Mesothelial cell of epicardium (in vitro differentiated cells): Measurements from ENCODE around the gene GDF11. TPM values are rescaled to one million over a fixed set of nuclear protein-coding genes. Genes with fewer than 3 reads are reported as not detected.
"Not testable (repeated sequence)": the region's sequence is repeated elsewhere in the genome, so short reads cannot be mapped to it uniquely, and the experiment has no call there.

Source experiments
- DNase-seq, 2 experiments: peaks; one replicate each; pipeline ENCODE4 v3.0.0; 2021; ENCODE audit warnings: low spot score in 2 of 2; ENCODE audit not compliant: unreplicated experiment in 2 of 2
- H3K27ac Mint-ChIP-seq: 2 replicates; pipeline ENCODE4 v1.8.0; 2021; ENCODE audit warnings: mixed read lengths
- H3K27me3 Mint-ChIP-seq: 2 replicates; pipeline ENCODE4 v1.8.0; 2021; ENCODE audit warnings: low read depth, mixed read lengths
- H3K36me3 Mint-ChIP-seq: 2 replicates; pipeline ENCODE4 v1.8.0; 2021; ENCODE audit warnings: mixed read lengths
- H3K4me1 Mint-ChIP-seq: 2 replicates; pipeline ENCODE4 v1.8.0; 2021; ENCODE audit warnings: mixed read lengths
- H3K4me3 Mint-ChIP-seq: 2 replicates; pipeline ENCODE4 v1.8.0; 2021; ENCODE audit warnings: mild to moderate bottlenecking, moderate library complexity, mixed read lengths
- H3K9me3 Mint-ChIP-seq: 2 replicates; pipeline ENCODE4 v1.8.0; 2021; ENCODE audit warnings: mixed read lengths
- total RNA-seq: library from RNA; stranded (reverse); gene quantifications from 3 replicates; pipeline ENCODE4 v1.2.1, GENCODE V29; 2021
- TF ChIP-seq, protein P1 (sequence below): fragments of 200-600 bp; sonication (generic); IDR thresholded peaks from one replicate; pipeline ENCODE4 v1.5.0; 2021; ENCODE audit warnings: antibody characterized with exemption; ENCODE audit not compliant: unreplicated experiment

The GDF11 gene
- total RNA-seq, 1 donor from 2014 or later = 18.1 TPM

- TF ChIP-seq, protein P1, sequence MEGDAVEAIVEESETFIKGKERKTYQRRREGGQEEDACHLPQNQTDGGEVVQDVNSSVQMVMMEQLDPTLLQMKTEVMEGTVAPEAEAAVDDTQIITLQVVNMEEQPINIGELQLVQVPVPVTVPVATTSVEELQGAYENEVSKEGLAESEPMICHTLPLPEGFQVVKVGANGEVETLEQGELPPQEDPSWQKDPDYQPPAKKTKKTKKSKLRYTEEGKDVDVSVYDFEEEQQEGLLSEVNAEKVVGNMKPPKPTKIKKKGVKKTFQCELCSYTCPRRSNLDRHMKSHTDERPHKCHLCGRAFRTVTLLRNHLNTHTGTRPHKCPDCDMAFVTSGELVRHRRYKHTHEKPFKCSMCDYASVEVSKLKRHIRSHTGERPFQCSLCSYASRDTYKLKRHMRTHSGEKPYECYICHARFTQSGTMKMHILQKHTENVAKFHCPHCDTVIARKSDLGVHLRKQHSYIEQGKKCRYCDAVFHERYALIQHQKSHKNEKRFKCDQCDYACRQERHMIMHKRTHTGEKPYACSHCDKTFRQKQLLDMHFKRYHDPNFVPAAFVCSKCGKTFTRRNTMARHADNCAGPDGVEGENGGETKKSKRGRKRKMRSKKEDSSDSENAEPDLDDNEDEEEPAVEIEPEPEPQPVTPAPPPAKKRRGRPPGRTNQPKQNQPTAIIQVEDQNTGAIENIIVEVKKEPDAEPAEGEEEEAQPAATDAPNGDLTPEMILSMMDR = no peak
- peaks cover 7% of the 10 kb centered on the region for H3K4me1 Mint-ChIP-seq
- H3K27ac Mint-ChIP-seq = peak overlapping the region; percentile 72
- H3K4me3 Mint-ChIP-seq = no peak overlapping the region
- H3K27me3 Mint-ChIP-seq = no peaks in the 10 kb centered on the region
- no peak for DNase-seq
- H3K9me3 Mint-ChIP-seq = no peaks in the 10 kb centered on the region
- peaks cover 28% of the 10 kb centered on the region for H3K36me3 Mint-ChIP-seq
Observed at GRCh38 chr12:55755246-55755645, 12.3 kb downstream of the GDF11 start.

- no peak for DNase-seq
- Mint-ChIP-seq H3K36me3 (peaks cover 34% of the 10 kb centered on the region), H3K27me3 (no peaks in the 10 kb centered on the region), H3K27ac (peak overlapping the region; percentile 38), H3K9me3 (no peaks in the 10 kb centered on the region), H3K4me1 (peaks cover 7% of the 10 kb centered on the region), H3K4me3 (no peak overlapping the region)
- TF ChIP-seq, protein P1 = no peak
Observed at GRCh38 chr12:55757701-55758100, 14.8 kb downstream of the GDF11 start.

- peaks cover 29% of the 10 kb centered on the region for H3K36me3 Mint-ChIP-seq
- not testable (repeated sequence) for H3K9me3 Mint-ChIP-seq, H3K4me3 Mint-ChIP-seq, H3K27me3 Mint-ChIP-seq, H3K27ac Mint-ChIP-seq, DNase-seq, H3K4me1 Mint-ChIP-seq
Observed at GRCh38 chr12:55758575-55758974, 15.7 kb downstream of the GDF11 start.

- Mint-ChIP-seq H3K4me3 (no peak overlapping the region), H3K27me3 (no peaks in the 10 kb centered on the region), H3K36me3 (peaks cover 31% of the 10 kb centered on the region), H3K9me3 (no peaks in the 10 kb centered on the region), H3K4me1 (peaks cover 3% of the 10 kb centered on the region), H3K27ac (no peak overlapping the region)
- DNase-seq = no peak
- TF ChIP-seq, protein P1 = no peak
Observed at GRCh38 chr12:55760663-55761062, 17.7 kb downstream of the GDF11 start.

DNA sequence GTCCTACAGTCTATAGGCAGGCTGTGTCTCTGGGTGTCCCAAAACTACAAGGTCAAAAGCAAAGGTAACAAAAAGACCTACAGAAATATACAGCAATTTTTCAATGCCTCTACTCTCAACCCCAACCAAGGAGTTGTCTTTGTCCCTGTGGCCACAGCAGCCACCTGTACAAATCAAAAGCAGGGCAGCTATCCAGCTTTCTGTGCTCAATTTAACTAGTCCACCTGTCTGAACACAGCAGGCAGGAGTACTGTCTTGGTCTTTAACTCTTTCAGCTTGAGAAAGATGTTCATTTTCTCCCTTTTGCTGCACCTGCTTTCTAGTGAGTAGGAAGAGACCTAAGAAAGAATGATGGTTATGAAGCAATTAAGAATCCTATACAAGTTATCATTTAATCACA, 19.7 kb downstream of the GDF11 start:
- no peak overlapping the region for H3K27ac Mint-ChIP-seq
- peaks cover 3% of the 10 kb centered on the region for H3K4me1 Mint-ChIP-seq
- H3K4me3 Mint-ChIP-seq = no peak overlapping the region
- H3K36me3 Mint-ChIP-seq = peaks cover 38% of the 10 kb centered on the region
- H3K9me3 Mint-ChIP-seq = no peaks in the 10 kb centered on the region
- no peak for DNase-seq
- no peaks in the 10 kb centered on the region for H3K27me3 Mint-ChIP-seq
- TF ChIP-seq, protein P1 = no peak

DNA sequence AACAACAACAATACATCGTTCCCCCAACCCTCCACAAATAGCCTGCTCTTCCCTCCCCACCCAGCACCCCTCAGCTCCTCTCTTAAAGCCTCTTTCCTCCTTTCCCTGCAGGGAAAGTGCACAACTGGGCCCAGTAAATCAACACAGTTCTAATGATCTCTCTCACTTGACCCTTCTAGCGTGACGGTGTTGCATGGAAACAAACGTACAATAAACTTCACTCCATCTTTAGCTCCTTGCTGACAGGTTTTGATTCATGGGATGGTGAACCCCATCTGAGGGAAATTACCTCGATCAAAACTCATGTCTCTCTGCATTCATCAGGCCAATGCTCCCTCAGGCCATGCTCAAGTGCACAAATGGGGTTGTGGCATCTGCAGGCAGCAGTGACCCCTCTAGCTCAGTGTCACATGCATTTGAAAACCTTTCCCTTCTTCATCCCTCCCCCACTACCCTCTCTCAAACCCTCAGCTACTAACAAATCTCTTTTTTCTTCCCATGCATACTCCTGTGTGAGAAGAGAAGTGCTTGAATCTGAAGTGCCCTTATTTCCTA, 22.9 kb downstream of the GDF11 start:
- Mint-ChIP-seq H3K27ac (no peak overlapping the region), H3K9me3 (no peaks in the 10 kb centered on the region), H3K4me3 (no peak overlapping the region), H3K4me1 (peaks cover 3% of the 10 kb centered on the region), H3K36me3 (peaks cover 32% of the 10 kb centered on the region), H3K27me3 (no peaks in the 10 kb centered on the region)
- TF ChIP-seq, protein P1 = no peak
- no peak for DNase-seq
